Uterus (tissue), 2 donors: ENCODE measurements around the gene MINDY3.

Source experiments
- POLR2A ChIP-seq, 2 donors: fragments of 450-650 bp; IDR thresholded peaks; one replicate each; pipeline ENCODE4 v1.6.1; 2016; ENCODE audit warnings: antibody characterized with exemption in 2 of 2, mild to moderate bottlenecking in 1 of 2, moderate library complexity in 1 of 2
- TF ChIP-seq, protein P1 (sequence below), 4 experiments: fragments of 200-600 bp in 2 of 4; fragments of 450-650 bp in 2 of 4; sonication (generic) in 2 of 4; IDR thresholded peaks; one replicate each; pipeline ENCODE4 v1.5.1; 2016 to 2019; ENCODE audit warnings: antibody characterized with exemption in 4 of 4, mild to moderate bottlenecking in 2 of 4, moderate library complexity in 1 of 4

DNA sequence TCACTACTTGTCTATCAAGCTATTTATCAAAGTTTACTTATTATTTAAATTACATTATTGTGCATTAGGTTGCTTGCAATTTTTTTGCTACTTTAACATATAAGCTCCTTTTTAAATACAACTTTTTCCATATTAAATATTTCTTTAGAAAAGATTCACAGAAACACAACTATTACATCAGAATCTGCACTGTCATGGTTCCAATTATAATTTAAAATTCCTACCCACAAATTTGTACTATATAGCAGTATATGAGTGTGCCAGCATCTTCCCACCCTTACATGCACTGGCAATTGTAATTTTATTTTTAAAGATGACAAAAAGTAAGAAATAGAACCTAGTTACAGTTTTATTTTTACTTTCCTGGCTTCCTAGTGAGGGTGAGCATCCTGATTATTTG is 15.8 kb downstream of the MINDY3 start:
- TF ChIP-seq, protein P1, sequence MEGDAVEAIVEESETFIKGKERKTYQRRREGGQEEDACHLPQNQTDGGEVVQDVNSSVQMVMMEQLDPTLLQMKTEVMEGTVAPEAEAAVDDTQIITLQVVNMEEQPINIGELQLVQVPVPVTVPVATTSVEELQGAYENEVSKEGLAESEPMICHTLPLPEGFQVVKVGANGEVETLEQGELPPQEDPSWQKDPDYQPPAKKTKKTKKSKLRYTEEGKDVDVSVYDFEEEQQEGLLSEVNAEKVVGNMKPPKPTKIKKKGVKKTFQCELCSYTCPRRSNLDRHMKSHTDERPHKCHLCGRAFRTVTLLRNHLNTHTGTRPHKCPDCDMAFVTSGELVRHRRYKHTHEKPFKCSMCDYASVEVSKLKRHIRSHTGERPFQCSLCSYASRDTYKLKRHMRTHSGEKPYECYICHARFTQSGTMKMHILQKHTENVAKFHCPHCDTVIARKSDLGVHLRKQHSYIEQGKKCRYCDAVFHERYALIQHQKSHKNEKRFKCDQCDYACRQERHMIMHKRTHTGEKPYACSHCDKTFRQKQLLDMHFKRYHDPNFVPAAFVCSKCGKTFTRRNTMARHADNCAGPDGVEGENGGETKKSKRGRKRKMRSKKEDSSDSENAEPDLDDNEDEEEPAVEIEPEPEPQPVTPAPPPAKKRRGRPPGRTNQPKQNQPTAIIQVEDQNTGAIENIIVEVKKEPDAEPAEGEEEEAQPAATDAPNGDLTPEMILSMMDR (IDR thresholded peaks at IDR 0.05) = no peak
- no peak for TF ChIP-seq POLR2A (IDR thresholded peaks at IDR 0.05)
